Effector CD8-positive, alpha-beta T cell (primary cell): ENCODE data around the gene ROPN1B.
"Not testable (repeated sequence)": the region's sequence is repeated elsewhere in the genome, so short reads cannot be mapped to it uniquely, and the experiment has no call there.

Source experiments
- DNase-seq: peaks from one replicate; lab custom pipeline; 2025; lab: John Stamatoyannopoulos, UW

ROPN1B gene

DNA sequence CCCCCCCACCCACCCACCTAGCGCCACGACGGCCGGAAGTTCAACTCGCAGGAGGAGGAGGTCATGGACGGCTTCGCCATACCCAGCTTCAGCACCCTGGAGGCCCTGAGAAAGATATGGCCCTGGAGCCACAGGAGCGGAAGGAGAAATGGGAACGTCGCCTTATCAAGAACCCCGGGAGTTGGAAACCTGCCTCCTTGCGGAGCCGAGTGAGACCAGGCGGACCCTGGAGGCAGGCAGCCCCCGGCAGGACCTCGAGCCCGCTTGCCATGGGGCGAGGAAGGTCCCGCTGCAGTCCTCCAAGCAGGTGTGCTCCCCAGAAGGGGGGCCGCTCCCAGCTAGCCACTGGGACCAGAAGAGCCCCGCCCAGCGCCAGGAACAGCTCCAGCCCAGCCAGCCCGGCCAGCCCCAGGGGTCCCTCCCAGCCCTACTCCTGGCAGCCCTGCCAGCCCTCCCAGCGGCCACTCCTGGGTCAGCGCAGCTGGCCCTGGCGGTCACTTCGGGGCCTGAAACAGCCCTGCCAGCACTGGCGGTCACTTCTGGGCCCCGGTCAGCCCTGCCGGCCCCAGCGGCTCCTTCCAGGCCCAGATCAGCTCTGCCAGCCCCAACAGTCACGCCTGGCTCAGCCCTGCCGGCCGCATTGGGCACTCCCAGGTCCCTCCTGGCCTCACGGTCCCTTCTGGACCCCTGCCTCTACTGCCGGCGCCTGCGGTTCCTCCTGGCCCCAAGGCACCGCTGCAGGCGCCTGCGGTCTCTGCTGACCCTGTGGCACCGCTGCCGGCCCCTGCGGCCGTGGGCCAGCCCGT lies 10.3 kb upstream of the ROPN1B start:
- no peak for DNase-seq

DNA sequence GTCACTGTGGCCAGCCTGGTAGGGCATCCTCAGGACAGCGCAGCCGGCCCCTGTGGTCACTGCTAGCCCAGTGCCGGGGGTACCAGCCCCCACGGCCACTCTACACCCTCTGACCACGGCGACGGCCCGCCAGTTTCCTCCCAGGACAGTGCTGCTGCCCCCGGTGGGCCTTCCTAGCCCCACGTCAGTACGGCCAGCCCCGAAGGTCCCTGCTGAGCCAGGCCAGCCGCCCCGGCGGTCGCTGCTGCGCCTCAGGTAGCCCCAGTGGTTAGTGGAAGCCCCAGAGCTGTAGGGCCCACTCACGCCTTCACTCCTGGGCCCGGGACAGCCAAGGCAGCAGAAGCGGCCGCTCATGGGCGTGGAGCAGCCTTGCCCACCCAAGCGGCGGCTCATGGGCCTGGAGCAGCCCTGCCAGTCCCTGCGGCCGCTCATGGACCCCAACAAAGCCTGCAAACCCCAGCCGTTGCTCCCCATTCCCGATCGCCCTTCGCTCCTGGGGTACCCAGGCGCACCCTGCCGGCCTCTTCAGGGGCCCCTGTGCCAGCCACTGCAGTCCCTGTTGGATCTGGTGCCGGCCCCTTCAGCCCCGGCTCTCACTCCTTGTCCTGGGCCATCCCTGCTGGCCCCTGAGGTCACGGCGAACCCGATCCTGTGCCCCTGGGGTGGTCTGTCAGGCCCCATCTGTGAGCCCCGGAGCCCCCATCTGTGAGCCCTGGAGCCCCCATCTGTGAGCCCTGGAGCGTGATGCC lies 9.5 kb upstream of the ROPN1B start:
- DNase-seq: no peak

DNA sequence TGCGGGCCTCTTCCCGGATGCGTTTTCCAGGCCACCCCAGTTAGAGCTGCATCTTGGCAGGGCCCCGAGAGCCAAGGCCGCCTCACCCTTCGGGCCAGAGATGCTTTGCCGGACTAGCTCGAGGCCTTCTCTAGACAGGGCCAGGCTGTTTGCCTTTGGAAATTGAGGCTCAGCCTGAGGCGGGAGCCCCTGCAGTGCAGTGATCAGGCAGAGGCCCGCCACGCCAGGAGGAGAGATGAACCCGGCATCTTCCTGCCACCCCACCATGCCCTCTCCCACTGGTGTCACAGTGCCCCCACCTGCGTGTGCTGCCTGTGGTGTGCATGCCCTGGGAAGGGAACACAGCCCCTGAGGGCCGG lies 8.9 kb upstream of the ROPN1B start:
- no peak for DNase-seq

DNA sequence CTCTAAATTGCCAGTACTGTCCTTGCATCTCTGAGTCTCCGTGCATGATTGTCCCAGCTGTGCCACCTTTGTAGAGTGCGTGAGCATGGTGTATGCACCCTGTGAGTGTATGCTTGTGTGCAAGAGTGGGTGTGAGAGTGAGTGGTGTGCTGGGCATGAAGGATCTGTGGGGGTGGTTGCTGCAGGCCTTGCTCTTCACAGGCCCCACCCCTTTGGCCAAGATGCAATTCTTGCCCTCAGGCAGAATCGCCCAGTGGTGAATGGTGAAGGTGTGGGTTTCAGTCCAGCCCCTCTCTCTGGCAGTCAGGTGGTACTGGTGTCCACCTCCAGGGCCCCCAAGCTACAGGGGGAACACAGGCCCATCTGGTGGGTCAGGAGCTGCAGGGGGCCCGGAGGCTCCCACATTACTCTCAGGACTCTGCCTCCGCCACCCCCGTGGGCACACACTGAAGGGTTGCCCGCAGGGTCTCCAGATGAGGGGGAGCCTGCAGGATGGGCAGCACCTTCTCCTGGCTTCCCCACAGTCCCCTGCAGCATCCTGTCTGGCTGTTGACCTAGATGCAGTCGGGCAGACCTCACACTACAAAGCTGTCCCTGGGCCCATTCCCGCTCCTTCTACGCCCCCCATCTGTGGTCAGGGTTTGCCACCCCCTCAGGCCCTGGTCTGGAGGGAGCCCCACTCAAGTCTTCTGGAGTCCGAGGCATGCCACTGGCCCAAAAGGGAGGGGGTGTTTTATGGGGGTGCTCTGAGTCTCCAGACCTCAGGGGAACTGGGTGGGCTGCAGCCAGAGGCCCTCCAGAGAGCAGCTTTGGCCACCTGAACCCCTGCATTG lies 8.3 kb upstream of the ROPN1B start:
- DNase-seq: no peak

DNA sequence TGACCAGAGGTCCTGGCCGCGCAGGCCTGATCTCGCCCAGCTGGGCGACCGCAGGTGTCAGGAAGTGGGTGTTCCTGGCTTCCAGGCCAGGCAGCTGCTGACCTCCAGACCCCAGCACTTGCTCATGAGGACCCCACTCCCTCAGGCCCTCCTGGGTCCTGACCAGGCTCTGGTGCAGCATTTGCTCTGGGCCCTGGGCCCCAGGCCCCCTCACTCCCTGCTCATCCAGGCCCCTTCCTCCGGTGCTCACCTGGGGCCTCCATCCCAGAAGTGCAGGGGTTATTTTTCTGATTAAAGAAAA lies 7.7 kb upstream of the ROPN1B start:
- DNase-seq: no peak

DNA sequence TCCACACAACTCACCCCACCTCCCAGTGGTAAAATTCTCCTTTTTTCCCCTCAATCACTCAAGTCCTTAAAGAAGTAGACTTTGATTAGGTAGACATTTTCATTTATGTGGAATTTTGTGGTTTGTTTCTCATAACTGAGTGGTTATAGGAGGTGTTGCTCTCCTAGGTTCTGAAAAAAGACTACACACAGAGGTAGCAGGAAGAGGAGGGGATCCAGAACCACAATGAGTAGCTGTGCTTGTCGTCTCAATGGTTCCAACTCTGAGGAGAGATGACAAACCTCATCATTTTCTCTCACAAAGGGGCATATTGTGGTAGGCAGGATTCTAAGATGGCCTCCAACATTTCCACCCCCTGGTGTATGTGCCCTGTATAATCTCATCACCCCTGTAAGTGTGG lies 5.1 kb upstream of the ROPN1B start:
- DNase-seq: not testable (repeated sequence)

DNA sequence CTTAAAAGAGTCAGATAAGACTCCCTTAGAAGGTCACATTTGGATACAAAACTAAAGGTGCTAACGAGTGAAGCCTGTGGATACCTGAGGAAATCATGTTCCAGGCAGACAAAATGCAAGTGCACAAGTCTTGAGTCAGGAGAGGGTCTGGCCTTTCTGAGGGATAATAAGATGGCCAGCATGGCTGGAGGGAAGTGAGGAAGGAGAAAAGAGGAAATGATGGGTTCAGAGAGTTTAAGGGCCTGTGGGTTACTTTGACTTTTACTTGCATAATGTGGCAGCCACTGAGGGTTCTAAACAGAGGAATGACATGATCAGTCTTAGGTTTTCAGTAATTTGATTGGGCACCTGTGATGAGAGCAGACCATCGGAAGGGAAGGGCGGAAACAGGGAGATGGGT lies 3.5 kb upstream of the ROPN1B start:
- DNase-seq: no peak

DNA sequence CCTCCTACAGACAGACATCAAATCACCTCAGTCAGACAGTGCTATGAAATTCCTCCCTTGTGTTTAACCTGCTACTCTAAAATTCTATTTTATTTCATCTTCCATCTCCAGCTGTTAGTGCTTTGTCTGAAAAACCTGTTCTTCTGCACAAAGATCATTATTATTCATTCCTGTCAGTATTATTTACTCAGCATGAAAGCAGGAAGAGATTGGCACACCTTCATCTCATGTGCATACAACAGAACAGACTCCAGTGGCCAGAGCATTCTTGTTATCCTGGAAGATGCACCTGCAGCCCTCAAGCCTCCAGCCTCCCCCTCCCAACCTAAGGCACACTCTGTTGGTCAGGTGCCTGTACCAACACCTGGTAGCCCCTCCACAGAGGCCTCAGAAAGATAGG lies 1.8 kb upstream of the ROPN1B start:
- no peak for DNase-seq

DNA sequence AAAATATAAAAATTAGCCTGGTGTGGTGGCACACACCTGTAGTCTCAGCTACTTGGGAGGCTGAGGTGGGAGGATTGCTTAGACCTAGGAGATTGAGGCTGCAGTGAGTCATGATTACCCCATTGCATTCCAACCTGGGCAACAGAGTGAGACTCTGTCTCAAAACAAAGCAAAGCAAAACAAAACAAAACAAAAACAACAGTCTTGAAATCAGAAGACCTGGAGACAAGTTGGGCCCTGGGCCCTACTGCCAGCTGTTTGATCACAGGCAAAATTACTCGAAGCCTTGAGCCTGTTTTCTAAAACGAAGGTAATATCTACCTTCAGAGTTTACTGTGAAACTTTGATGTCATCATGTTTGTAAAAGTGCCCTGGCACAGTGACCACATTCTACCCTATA lies 857 bp upstream of the ROPN1B start:
- not testable (repeated sequence) for DNase-seq

DNA sequence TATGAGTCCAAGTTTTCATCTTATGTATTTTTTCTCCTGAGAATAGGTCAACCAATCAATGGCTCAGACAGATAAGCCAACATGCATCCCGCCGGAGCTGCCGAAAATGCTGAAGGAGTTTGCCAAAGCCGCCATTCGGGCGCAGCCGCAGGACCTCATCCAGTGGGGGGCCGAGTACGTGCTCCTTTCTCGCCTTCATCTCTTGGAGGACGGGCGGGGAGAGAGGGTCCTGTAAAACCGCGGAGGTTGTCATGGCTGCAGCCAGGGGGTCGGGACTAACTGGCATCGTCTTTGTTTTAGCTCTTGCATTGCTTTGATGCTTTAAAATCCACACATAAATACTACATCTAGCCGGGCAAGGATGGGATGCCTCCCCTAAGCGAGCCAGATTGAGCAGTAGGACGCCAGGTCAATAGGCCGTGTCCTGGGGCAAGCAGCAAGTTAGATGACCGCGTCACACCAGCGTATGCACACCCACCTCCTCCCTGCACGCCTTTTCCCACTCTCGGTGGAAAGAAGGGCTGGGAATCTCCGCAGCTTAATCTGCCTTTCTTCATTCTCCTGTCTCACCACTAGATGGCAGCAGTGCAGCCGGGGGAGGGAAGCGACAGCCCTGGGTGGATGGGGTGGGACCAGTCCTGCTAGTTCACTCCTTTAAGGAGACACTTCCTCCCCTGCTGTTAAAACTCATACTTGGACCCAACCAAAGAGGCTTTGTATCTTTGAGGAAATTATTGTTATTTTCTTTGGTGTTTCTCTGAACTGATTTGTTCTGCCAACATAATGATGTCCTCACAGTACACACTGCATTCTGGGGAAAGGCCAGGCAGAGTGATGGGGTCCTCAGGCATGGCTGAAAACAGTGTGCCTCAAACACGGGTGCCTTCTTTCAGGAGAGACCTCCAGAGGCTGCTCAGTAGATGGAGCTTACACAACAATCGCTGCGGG lies 3.3 kb downstream of the ROPN1B start:
- peak; percentile 4 for DNase-seq

DNA sequence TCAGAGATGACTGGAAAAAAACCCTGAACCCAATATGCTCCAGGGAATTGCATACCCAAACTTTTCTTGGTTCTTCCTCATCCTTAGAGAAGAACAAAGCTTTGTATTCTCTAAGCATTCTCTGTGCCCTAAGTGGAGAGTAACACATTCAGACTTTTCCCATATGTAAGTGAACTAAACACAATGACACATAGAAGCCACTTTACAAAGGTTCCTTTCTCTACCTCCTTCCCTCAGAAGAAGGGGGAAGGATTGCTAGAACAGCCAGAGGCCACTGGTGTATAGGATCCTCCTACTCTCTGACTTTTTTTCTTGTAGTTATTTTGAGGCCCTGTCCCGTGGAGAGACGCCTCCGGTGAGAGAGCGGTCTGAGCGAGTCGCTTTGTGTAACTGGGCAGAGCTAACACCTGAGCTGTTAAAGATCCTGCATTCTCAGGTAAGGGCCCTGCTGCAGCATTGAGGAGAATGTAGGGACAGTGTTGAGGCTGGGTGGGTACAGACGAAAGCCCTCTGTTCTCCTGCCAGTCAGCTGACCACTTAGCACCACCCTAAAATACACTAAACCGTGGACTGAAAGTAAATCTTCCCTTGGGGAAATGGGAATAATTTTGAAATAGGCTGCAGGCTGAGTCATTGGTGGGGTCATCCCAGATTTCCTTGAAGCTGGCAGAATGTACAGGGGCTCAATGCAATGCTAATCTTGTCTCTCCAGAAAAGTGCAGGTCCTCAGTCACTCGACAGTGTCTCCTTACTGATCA lies 6.4 kb downstream of the ROPN1B start:
- DNase-seq: not testable (repeated sequence)

DNA sequence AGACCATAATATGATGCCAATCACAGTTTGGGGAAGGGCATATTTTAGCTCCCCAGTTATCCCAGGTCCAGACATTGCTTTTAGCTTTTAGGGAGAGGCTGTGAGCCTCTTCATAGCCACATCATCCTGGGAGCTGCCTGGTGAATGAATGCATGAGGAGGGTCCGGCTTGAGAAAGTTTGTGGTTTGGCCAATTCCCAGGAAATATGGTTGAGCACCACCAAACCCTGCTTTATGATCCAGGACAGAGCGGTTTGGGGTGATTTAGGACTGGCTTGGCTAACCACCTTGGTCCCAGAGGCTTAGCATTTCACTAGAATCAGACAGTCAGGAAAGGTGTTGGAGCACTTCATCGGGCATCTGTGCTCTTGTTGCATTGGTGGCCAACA lies 7.0 kb downstream of the ROPN1B start:
- not testable (repeated sequence) for DNase-seq

DNA sequence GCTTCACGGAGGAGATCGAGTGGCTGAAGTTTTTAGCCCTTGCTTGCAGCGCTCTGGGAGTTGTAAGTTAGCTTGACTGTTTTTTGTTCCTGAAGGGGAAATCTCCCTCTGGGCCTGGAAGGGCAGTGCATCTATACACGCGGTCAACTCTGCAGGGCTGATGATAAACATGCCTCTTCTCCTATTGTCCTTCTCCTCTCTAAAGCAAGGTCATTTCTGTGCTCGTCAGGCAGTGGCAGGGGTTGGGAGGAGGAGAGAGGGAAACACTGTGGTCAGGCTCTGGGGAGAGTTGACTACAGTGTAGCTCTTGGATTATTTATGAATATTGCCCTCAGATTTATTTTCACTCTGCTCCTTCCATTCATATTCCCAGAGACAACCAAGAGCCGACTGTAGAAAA lies 8.1 kb downstream of the ROPN1B start:
- not testable (repeated sequence) for DNase-seq

DNA sequence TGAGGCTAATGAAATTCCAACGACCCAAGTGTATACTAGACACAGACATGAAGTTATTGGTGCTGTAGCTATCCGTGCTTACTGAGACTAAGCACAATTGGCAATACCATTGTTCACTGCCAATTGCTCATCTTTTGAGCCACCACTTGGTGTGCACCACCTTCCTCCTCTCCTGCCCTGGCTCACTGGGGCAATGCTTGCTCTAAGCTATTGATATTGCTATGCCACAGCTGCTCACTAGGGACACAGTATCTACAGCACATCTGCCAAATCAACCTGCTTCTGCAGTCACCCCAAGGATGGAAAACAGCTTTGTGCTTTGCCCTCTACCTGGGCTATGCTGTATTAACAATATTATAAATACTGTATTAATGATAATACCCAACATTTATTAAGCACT lies 16.0 kb downstream of the ROPN1B start:
- not testable (repeated sequence) for DNase-seq

DNA sequence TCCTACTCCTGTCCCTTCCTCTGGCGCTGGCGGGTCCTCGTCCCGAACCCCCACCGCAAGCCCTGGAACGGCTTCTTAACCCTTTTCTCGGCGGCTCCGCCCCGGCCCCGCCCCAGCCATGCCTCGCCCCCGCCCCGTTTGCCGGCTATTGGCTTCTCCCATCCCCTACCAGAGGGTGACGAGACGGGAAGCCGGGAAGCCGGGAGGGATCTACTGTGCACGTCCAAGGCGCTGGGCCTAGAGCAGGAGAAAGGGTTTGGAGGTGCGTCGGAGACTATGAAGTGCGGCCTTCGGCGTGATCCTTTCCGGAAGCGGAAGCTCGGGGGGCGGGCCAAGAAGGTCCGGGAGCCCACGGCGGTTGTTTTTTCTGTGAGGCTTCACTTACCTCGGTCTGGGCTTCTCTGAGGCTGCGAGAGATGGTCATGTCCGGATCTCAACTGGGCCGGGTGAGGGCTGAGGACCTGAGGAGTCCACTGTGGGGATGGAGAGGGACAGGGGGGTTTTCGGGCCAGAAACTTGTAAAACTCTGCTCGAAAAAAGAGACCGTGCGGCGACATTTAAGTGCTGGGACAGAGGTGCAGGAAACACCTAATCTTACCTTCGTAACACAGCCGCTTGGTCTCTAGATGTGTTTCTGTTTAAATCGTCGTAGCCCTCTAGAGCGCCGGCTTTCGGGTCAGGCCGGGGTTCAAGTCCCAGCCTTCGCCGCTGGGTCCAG lies 21.4 kb downstream of the ROPN1B start:
- peak; percentile 60 for DNase-seq

DNA sequence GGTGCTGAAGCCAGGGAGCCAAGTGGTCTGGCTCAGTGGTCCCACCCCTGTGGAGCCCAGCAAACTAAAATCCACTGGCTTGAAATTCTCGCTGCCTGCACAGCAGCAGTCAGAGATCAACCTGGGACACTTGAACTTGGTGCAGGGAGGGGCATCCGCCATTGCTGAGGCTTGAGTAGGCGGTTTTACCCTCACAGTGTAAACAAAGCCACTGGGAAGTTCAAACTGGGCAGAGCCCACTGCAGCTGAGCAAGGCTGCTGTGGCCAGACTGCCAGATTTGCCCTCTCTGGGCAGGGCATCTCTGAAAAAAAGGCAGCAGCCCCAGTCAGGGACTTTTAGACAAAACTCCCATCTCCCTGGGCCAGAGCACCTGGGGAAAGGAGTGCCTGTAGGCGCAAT lies 27.8 kb downstream of the ROPN1B start:
- DNase-seq: not testable (repeated sequence)

DNA sequence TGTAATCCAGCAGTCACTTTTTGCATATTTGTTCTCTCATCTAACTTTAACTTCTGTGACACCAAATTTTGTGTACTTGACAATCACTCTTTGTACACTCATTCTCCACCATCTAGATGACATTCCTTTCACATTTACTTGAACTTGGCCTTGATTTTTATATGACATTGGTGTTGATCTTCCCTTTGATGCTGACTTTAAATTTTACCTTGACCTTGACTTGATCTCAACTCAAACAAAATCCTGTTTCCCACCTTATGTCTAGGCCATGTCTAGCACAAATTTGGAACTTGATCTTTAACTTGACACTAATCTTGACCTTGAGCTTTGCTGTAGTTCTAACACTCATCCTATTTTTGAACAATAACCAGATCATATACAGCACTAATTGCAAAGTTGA lies 33.2 kb downstream of the ROPN1B start:
- no peak for DNase-seq

DNA sequence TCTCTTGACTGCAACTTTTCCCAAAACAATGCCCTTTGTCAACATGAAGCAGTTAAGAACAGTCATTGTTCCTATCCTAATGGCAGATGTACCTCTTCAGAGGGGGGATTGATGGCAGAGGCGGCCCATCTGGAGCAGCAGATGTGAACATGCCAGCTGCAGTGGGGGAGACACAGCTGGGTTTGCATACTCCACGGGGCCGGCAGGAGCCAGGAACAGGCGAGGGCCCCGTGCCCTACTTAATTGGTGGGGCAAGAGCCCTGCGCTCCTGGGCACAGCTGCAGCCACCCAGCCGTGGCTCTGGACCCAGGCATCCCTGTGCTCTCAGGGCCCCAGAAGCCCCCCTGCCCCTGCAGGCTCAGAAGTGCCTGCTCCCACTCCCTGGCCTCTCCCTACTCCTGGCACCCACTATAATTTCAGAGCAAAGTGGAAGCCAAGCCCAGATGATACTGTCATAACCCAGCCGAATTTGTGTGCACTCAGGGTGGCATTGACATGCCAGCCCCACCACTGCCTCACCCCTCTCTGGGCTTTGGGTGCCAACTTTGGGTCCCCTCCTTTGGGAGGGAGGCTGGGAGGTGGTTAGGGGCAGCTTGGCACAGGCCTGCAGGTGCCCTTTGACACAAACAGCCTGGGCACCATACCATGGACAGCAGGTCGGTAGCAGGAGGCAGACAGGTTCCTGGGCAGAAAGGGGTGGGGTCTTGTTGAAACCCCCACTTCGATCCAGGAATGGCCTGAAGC lies 34.6 kb downstream of the ROPN1B start:
- no peak for DNase-seq

DNA sequence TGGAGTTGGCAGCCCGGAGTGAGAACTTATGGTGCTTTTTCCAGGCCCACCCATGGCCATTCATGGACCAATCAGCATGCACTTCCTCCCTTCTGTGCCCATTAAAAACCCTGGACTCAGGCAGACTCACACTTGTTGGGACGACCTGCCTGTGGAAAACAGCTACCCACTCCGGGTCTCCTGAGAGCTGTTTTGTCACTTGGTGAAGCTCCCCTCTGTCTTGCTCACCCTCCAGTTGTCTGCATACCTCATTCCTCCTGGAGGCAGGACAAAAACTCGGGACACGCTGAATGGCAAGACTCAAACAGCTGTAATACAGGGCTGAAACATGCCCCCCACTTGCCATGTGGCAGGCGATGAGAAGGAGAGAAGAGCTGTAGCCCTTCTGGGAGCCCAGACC lies 35.2 kb downstream of the ROPN1B start:
- no peak for DNase-seq

DNA sequence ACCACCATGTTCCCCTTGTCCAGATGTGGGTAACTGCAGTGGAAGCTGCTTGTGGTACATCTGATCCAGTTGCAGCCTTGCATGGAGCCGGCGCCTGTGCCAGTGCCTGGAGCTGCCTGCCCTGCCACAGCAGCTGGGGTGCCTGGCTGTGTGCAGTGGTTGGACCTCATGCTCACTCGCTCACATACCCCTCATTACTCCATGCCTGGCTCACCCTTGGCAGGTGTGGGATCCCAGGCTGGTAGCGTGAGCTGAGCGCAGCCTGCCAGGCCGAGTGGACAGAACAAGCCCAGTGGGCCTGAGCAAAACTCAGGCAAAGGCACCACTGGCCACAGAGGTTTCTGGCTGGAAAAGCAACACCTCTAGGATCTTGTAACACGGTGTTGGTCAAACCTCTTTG lies 35.7 kb downstream of the ROPN1B start:
- DNase-seq: no peak
